Osteoblast (primary cell): ENCODE measurements around the gene MLIP. TPM values are rescaled to one million over a fixed set of nuclear protein-coding genes. Genes with fewer than 3 reads are reported as not detected.

ENCODE experiments used
- DNase-seq: peaks from one replicate; pipeline ENCODE4 v3.0.0; 2011; ENCODE audit warnings: low spot score, mixed read lengths; ENCODE audit not compliant: insufficient read length; ENCODE audit errors: missing footprints
- H2AFZ ChIP-seq: 2 replicates; pipeline ENCODE4 v1.6.0; 2011; ENCODE audit warnings: mild to moderate bottlenecking, low read length
- H3K27ac ChIP-seq: 2 replicates; pipeline ENCODE4 v1.5.1; 2011; ENCODE audit warnings: mild to moderate bottlenecking, low read depth, low read length, moderate library complexity
- H3K27me3 ChIP-seq: 2 replicates; pipeline ENCODE4 v1.6.0; 2012; ENCODE audit warnings: mild to moderate bottlenecking, control low read depth, inconsistent platforms, low read length, moderate library complexity; ENCODE audit not compliant: insufficient read depth
- H3K36me3 ChIP-seq: 2 replicates; pipeline ENCODE4 v1.5.1; 2011; ENCODE audit warnings: mild to moderate bottlenecking, low read length, control low read depth, moderate library complexity; ENCODE audit not compliant: insufficient read depth
- H3K4me1 ChIP-seq: 2 replicates; pipeline ENCODE4 v1.5.1; 2011; ENCODE audit warnings: mild to moderate bottlenecking, low read length, control low read depth, moderate library complexity; ENCODE audit not compliant: insufficient read depth
- H3K4me2 ChIP-seq: 2 replicates; pipeline ENCODE4 v1.6.0; 2011; ENCODE audit warnings: mild to moderate bottlenecking, low read length; ENCODE audit not compliant: insufficient read depth
- H3K4me3 ChIP-seq: fragments of 200-600 bp; sonication (generic); 3 replicates; pipeline ENCODE4 v1.5.1; 2012; ENCODE audit warnings: mild to moderate bottlenecking, low read length, inconsistent platforms; ENCODE audit not compliant: insufficient read depth
- H3K79me2 ChIP-seq: 2 replicates; pipeline ENCODE4 v1.6.0; 2012; ENCODE audit warnings: mild to moderate bottlenecking, low read length, control low read depth, inconsistent platforms; ENCODE audit not compliant: insufficient read depth
- H3K9me3 ChIP-seq: 2 replicates; pipeline ENCODE4 v1.5.1; 2011; ENCODE audit warnings: low read depth, low read length, control low read depth
- H4K20me1 ChIP-seq: 2 replicates; pipeline ENCODE4 v1.6.0; 2012; ENCODE audit warnings: mild to moderate bottlenecking, low read length, control low read depth; ENCODE audit not compliant: insufficient read depth
- CTCF ChIP-seq: IDR thresholded peaks from 2 replicates; pipeline ENCODE4 v1.5.1; 2011; ENCODE audit warnings: mild to moderate bottlenecking, low read depth, low read length, moderate library complexity; ENCODE audit errors: extremely low read depth
- total RNA-seq: library from RNA; depleted of rRNA; stranded (reverse); fragments of >200 nt; gene quantifications from 2 replicates; pipeline ENCODE4 v1.2.3, GENCODE V29; 2012

The MLIP gene
- total RNA-seq, 1 donor: 0.36 TPM

GRCh38 chr6:54157405-54157804, 46.2 kb downstream of the MLIP start:
- DNase-seq: no peak
- no peak overlapping the region for H3K4me3 ChIP-seq
- H4K20me1 ChIP-seq: no peaks in the 10 kb centered on the region
- H3K27me3 ChIP-seq: no peaks in the 10 kb centered on the region
- no peaks in the 10 kb centered on the region for H3K79me2 ChIP-seq
- no peak overlapping the region for H2AFZ ChIP-seq
- H3K4me1 ChIP-seq: no peaks in the 10 kb centered on the region
- H3K36me3 ChIP-seq: no peaks in the 10 kb centered on the region
- no peak overlapping the region for H3K4me2 ChIP-seq
- TF ChIP-seq CTCF: no peak
- H3K27ac ChIP-seq: no peak overlapping the region
- H3K9me3 ChIP-seq: no peaks in the 10 kb centered on the region

GRCh38 chr6:54173089-54173488, 61.8 kb downstream of the MLIP start:
- Histone ChIP-seq H3K27ac (no peak overlapping the region), H2AFZ (no peak overlapping the region), H3K27me3 (no peaks in the 10 kb centered on the region), H3K9me3 (no peaks in the 10 kb centered on the region), H3K4me3 (no peak overlapping the region), H3K79me2 (no peaks in the 10 kb centered on the region), H3K4me2 (no peak overlapping the region), H4K20me1 (no peaks in the 10 kb centered on the region), H3K4me1 (peaks cover 3% of the 10 kb centered on the region), H3K36me3 (no peaks in the 10 kb centered on the region)
- DNase-seq: no peak
- TF ChIP-seq CTCF: no peak

- DNase-seq: no peak
- Histone ChIP-seq H3K9me3 (no peaks in the 10 kb centered on the region), H3K4me2 (no peak overlapping the region), H3K27ac (no peak overlapping the region), H4K20me1 (no peaks in the 10 kb centered on the region), H3K27me3 (no peaks in the 10 kb centered on the region), H3K4me1 (no peaks in the 10 kb centered on the region), H3K79me2 (no peaks in the 10 kb centered on the region), H3K36me3 (no peaks in the 10 kb centered on the region), H3K4me3 (no peak overlapping the region), H2AFZ (no peak overlapping the region)
- no peak for TF ChIP-seq CTCF
Observed at GRCh38 chr6:54179152-54179551, 67.9 kb downstream of the MLIP start.

GRCh38 chr6:54183616-54184015, 72.4 kb downstream of the MLIP start:
- H3K4me3 ChIP-seq: no peak overlapping the region
- no peaks in the 10 kb centered on the region for H3K36me3 ChIP-seq
- no peaks in the 10 kb centered on the region for H4K20me1 ChIP-seq
- H3K4me1 ChIP-seq: no peaks in the 10 kb centered on the region
- no peak for DNase-seq
- no peaks in the 10 kb centered on the region for H3K9me3 ChIP-seq
- no peak overlapping the region for H2AFZ ChIP-seq
- TF ChIP-seq CTCF: no peak
- H3K79me2 ChIP-seq: no peaks in the 10 kb centered on the region
- no peak overlapping the region for H3K27ac ChIP-seq
- H3K4me2 ChIP-seq: no peak overlapping the region
- no peaks in the 10 kb centered on the region for H3K27me3 ChIP-seq
